HG02798 (cell line): ENCODE data around the gene MXD4.
"Not testable (repeated sequence)": the region's sequence is repeated elsewhere in the genome, so short reads cannot be mapped to it uniquely, and the experiment has no call there.

ENCODE experiments used
- ATAC-seq: cut with Tn5 transposase; IDR thresholded peaks from one replicate; pipeline ENCODE4 v1.9.1; 2021; ENCODE audit warnings: mild to moderate bottlenecking; ENCODE audit not compliant: unreplicated experiment, poor library complexity

The MXD4 gene

DNA sequence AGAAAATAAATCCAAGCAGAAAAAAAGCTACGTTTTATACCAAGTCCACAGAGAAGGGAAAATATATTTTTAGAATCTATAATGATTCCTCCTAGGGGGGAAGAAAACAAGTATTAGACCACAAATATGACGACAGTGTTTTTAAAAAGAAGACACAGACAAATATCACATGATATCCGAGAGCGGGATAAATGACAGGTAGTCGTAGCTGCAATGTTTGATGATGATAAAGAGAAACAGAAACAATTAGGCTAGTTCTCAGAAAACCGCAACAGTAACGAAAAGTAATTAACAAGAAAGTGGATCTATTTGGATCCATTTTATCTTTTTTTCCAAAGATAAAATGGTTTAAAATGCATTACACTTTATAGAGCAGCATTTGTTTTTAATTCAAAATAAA, 20.9 kb downstream of the MXD4 start:
- no peak for ATAC-seq

DNA sequence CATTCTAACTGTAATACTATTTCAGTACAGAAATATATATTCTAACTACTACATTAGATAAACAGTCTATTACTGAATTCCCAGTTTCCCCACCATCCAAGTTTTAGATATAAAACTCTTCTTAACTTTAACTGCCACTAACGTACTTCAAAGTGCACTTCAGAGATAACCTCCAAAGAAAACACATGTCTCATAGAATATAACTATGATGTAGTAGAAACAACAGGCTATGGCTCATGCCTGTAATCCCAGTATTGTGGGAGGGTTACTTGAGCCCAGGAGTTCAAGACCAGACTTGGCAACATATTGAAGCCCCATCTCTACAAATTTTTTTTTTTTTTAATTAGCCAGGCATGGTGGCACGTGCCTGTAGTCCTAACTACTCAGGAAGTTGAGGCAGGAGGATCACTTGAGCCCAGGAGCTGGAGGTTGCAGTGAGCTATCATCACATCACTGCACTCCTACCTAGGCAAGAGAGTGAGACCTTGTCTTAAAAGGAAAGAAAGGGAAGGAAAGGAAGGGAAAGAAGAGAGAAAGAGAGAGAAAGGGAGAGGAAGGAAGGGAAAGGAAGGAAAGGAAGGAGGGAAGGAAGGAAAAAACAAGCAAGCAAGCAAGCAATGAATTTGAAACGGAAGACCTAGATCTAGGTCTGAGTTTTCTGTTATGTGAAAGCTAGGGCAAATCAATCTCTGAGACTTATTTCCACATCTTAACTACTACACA, 24.8 kb downstream of the MXD4 start:
- no peak for ATAC-seq

GRCh38 chr4:2231082-2231481, 30.8 kb downstream of the MXD4 start:
- no peak for ATAC-seq

GRCh38 chr4:2226261-2226660, 35.6 kb downstream of the MXD4 start:
- ATAC-seq = no peak

DNA sequence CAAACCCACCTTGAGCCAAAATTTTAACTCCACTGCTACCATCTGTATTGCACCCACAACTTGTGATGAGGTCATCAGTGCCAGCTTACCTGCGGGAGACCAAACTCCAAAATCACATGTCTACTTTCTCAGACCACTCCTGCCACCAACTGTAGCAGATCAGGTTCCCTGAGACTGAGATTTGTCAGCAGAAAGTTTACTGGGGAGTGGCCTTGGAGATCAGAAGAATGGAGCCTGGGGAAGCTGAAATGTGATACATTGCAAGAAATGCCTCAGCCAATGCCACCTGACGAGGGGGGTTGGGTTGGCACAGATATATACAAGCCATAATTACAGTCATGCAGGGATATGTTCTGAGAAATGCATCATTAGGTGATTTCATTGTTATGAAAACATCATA, 39.1 kb downstream of the MXD4 start:
- no peak for ATAC-seq

- not testable (repeated sequence) for ATAC-seq
Measured at GRCh38 chr4:2221378-2221777, 40.5 kb downstream of the MXD4 start.

- peak; percentile 69 for ATAC-seq
Measured at GRCh38 chr4:2220016-2220630, 41.8 kb downstream of the MXD4 start.

DNA sequence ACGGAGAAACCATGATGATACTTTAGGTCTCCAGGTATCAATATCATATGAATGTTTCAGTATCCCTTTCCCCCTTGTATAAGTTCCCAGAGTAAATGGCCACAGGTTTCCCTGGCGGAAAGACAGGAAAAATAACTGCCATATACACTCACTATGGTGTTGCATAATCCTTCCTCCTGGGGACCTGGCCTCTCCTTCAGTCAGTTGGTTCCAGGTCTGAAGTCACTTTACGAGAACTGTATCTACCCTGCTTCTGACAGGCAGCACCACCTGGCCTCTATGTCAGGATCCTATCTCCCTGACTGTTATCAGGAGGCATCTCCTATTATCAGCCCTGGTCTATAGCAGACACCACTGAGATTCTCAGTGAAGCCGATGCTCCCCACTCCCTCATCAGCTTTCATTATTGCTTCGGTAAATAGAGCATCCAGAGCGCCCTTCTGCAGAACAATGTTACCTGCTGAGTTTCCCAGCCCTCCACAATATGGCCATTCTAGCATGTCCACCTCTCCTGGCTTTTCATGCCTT, 42.6 kb downstream of the MXD4 start:
- ATAC-seq = no peak

DNA sequence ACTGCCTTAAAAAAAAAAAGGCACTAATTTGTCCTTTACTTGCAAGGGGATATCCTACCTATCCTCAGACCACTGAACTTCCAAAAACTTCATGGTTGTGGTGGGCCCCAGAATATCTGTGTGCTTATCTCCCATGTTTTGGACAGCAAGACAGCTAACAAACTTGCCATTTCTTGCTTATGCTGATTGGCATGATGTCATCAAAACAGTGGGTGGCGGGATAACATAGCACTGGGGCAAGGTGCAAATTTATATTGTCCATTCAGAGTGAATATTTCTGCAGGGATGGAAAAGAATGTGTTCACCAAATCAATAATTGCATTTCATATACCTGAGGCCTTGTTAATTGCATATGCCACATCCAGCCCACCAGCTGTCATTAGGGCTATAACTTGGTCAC, 43.5 kb downstream of the MXD4 start:
- ATAC-seq = no peak

DNA sequence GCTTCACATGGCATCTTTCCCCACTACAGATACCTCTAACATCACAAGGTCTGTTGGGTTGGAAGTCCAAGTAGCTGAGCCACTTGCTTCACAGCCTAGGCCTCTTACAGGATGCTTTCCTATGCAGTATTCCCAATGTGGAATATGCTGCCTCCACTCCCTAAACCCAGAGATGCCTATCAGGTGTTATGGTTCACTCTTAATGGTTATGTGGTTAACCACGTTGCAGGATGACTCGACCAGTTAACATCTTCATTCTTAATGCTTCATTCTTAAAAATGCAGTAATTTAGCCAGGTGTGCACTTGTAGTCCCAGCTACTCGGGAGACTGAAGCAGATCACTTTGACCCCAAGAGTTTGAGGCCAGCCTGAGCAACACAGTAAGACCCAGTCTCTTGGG, 44.2 kb downstream of the MXD4 start:
- ATAC-seq = no peak

- no peak for ATAC-seq
Measured at GRCh38 chr4:2212831-2213230, 49.1 kb downstream of the MXD4 start.

- not testable (repeated sequence) for ATAC-seq
Measured at GRCh38 chr4:2202789-2203188, 59.1 kb downstream of the MXD4 start.
